ENCODE data around the gene RSPRY1.

DNA sequence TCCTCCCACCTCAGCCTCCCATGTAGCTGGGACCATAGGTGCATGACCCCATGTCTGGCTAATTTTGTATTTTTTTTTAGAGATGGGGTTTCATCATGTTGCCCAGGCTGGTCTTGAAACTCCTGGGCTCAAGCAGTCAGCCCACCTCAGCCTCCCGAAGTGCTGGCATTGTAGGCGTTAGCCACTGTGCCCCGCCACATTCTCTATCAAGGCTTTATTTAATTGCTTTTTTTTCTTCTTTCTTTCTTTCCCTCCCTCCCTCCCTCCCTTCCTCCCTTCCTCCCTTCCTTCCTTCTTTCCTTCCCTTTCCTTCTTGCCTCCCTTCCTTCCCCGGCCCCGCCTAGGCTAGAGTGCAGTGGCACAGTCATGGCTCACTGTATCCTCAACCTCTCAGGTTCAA lies 23.7 kb downstream of the RSPRY1 start:
- TF ChIP-seq, protein P1, sequence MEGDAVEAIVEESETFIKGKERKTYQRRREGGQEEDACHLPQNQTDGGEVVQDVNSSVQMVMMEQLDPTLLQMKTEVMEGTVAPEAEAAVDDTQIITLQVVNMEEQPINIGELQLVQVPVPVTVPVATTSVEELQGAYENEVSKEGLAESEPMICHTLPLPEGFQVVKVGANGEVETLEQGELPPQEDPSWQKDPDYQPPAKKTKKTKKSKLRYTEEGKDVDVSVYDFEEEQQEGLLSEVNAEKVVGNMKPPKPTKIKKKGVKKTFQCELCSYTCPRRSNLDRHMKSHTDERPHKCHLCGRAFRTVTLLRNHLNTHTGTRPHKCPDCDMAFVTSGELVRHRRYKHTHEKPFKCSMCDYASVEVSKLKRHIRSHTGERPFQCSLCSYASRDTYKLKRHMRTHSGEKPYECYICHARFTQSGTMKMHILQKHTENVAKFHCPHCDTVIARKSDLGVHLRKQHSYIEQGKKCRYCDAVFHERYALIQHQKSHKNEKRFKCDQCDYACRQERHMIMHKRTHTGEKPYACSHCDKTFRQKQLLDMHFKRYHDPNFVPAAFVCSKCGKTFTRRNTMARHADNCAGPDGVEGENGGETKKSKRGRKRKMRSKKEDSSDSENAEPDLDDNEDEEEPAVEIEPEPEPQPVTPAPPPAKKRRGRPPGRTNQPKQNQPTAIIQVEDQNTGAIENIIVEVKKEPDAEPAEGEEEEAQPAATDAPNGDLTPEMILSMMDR (IDR thresholded peaks at IDR 0.05): no peak
- TF ChIP-seq EZH2 (IDR thresholded peaks at IDR 0.05): no peak
- TF ChIP-seq EZH2phosphoT487 (IDR thresholded peaks at IDR 0.05): no peak

All from neural progenitor cell (in vitro differentiated cells).